HG02678 (cell line): ENCODE results near the gene TBC1D1.

Source experiments
- ATAC-seq: cut with Tn5 transposase; IDR thresholded peaks from one replicate; pipeline ENCODE4 v1.9.1; 2021; ENCODE audit warnings: mild to moderate bottlenecking, moderate library complexity; ENCODE audit not compliant: unreplicated experiment

The TBC1D1 gene

GRCh38 chr4:38140643-38141203 is 249.8 kb downstream of the TBC1D1 start:
- ATAC-seq: no peak

DNA sequence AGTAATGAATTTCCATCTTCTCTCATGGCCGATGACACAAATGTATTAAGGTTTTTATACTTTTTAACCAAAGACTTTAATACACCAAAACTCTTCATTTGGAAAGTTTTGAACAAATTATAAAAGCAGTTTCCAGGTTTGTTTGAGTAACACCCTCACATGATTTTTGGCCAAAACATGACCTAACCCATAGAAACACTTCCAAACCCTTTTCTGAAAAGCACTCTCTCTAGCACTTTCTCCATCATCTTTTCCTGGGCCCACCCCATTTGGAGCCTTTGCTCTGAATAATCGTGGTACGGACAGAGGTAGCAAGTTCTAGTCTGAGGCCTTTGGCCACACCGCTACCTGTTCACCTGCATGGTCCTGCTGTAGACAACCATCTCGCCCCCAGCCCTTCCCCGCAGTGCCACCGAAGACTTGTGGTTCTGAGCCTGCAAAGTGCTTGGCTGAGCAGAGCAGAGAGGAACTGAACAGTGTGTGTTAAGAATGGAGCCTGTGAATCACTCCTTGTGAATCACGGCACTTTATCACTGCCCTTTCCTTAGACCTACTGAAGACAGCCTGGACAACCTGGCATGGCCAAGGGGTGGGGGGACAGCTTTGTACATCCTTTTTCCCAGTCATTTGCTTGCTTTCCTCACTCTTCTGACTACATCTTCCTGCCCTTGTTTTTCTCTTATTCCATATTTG is 251.1 kb downstream of the TBC1D1 start:
- ATAC-seq: no peak

- ATAC-seq: no peak
These were observed 253.1 kb downstream of the TBC1D1 start for GRCh38 chr4:38144031-38144430.

GRCh38 chr4:38145033-38145678 is 254.3 kb downstream of the TBC1D1 start:
- ATAC-seq: no peak

DNA sequence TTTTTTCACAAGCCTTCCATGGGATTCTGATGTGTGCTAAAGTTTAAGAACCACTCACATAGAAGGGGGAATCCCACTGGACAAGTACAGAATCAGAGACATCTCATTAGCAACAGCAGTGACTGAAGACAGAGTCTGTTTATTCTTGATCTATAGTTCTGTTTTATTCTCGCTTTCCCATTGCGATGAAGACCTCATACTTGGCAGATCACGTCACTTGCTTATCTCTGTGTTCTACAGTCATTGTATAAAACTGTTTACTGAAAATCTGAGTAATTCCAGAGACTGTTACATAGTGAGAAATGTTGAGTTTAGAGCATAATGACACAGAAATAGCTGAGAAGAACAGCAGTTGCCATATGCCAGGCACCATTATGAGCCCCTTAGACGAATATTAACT is 254.9 kb downstream of the TBC1D1 start:
- ATAC-seq: no peak

DNA sequence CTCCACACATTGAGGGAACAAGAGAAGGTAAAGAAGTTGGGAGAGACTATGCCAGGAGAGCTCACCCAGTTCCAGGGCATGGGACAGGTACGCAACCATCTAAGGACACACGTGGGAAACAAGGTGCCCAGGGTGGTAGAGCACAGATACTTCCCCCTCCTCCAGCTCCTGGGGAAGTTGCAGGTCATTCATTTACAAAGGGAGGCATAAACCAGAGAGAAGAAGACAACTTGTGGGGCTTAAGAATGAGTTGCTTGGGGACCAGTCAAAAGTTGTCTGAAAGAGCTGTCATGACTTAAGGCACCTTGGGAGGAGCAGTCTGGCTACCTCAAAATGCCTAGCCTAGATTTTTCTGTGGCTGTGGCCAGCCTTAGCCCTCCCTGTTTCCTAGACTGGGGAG is 255.5 kb downstream of the TBC1D1 start:
- no peak for ATAC-seq

DNA sequence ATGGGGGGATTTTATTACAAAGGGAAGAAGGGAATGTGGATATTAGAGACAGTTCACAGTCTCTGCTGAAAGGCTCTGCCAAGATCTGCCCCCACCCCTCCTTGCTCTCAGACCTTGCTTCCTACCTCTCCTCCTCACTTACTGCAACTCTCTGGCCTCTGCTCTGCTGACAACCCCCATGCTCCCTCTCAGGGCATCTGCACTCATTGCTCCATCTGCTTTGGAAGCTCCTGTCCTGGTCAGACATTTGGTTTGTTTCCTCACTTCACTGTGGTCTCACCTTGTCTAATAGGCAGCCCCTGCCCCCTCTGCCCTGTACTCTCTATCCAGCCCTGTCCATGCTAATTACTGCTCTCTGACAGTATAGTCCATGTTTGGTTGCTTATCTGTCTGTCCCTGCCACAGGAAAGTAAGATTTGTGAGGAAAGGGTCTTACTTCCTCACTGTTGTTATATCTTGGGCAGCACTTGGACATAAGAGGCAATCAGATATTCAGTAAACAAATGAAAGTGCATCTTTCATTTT is 258.6 kb downstream of the TBC1D1 start:
- no peak for ATAC-seq

GRCh38 chr4:38149997-38150671 is 259.2 kb downstream of the TBC1D1 start:
- no peak for ATAC-seq

GRCh38 chr4:38150766-38151165 is 259.9 kb downstream of the TBC1D1 start:
- no peak for ATAC-seq

DNA sequence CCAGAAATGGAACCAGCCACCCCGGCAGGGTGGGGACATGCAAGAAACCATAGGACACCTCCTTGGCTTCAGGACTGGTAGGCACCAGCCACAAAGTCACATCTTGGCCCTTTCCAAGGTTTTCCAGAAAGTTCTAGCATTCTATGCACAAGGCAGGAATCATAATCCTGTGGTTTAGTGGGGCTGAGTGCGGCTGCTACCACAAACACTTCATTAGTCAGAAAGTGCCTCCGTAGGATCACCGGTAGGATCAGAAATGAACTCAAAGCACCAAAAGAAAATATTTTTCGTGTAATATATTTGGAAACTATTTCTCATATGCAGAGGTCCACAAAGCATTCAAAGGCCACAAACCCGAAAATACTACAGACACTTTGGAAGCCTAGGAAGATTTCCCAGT is 261.0 kb downstream of the TBC1D1 start:
- no peak for ATAC-seq

DNA sequence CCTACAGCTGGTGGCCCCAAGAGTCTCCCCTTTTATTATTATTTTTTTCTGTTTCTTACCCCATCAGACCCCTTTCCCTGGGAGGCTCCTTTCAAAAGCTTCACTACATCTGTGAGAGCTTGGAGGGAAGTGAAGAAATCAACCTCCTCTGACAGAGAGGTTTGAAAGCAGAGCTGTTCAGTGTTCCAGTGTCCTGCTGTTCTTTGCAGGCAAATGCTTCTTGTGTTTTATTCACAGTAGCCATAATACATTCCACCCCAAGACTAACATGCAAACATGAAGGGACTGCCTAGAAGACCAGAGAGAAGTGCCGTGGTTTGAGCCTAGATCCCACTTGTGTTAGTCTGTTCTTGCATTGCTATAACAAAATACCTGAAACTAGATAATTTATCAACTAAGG is 261.4 kb downstream of the TBC1D1 start:
- no peak for ATAC-seq

DNA sequence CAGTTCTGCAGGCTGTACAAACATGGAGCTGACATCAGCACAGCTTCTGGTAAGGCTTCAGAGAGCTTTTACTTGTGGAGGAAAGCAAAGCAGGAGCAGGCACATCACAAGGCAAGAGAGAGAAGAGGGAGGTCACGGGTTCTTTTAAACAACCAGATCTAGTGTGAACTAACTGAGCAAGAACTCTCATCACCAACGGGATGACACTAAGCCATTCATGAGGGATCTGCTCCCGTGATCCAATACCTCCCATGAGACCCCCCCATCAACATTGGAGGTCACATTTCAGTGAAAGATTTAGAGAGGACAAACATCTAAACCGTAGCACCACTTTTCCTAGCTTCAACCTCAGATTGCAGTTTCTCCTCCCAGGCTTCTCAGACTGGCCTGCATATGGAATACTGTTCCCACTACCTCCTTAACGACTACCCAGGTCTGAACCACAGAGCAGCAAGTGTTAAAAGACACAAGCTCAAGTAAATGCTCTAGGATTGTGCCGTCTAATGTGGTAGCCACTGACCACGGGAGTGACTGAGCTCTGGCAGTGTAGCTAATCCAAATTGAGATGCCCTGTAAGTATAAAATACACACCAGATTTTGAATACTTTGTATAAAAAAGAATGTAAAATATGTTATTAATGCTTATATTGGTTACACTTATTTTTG is 262.0 kb downstream of the TBC1D1 start:
- no peak for ATAC-seq

- ATAC-seq: no peak
These were observed 262.5 kb downstream of the TBC1D1 start for GRCh38 chr4:38153387-38153760.

- ATAC-seq: no peak
These were observed 263.4 kb downstream of the TBC1D1 start for GRCh38 chr4:38154252-38154651.

DNA sequence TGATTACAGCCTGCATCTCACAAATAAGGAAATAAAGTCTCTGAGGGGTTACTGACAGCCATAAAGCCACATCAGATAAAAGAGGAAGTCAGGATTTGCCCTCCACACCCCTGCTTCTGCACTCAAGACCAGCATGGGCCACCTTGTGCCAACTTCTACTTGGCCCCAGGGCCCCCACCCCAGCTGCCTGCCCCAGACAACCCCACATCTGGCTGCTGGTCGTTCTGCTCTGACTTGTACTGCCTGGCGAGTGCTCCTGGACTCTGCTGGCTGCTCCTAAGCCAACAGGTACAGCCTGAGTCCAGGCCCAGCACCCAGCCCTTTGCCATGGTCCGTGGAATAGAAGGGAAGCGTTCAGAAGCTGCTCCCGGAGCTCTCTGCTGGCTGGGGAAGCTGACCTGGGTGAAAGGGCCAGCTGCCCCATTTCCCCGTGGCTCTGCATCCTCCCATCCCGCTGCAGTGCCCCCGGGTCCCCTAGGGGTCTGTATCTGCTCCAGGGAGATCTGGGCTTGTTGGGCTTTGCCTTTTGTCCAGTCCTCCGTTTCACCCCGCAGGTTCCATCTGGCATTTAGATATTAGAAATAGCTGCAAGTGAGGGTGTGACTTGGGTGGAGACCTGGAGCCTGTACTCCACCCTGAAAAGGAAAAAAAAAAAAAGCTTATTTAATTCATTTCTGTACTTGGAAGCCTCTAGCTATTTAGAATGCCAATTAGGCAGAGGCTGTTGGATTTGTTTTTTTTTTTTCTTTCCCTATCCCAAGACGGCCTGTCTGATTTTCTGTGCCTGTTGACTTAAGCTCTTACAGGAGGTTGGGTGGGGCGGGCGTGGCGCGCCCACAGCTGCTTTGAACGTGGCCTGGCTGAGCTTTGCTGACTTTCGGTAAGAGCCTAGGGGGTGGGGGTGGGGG is 264.1 kb downstream of the TBC1D1 start:
- ATAC-seq: no peak

GRCh38 chr4:38155589-38156294 is 264.9 kb downstream of the TBC1D1 start:
- no peak for ATAC-seq

DNA sequence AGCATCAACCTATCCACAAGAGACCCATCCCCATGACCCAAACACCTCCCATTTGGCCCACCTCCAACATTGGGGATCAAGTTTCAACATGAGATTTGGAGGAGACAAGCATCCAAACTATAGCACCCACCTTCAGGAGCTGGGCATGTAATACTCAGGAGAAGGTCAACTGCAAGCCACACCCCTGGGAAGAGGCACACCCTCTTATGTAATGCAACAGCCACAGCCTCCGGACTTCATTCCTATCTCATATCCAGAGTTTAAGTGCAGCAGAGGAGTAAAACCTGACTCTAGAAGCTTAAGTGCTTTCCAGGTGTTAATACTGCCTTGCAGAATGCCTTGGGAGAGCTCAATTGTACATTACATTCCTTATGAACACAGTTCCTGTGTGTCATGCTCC is 266.7 kb downstream of the TBC1D1 start:
- no peak for ATAC-seq

- ATAC-seq: peak; percentile 89
These were observed 269.8 kb downstream of the TBC1D1 start for GRCh38 chr4:38160487-38161207.
